Activated CD4-positive, alpha-beta T cell treated with anti-CD3 and anti-CD28 coated beads, Interleukin-2, amount 10 ng/mL, durations not matched to agents 24 days and 14 days (primary cell): Measurements from ENCODE around the gene OR10H4. TPM values are rescaled to one million over a fixed set of nuclear protein-coding genes. Genes with fewer than 3 reads are reported as not detected.
"Not testable (repeated sequence)": the region's sequence is repeated elsewhere in the genome, so short reads cannot be mapped to it uniquely, and the experiment has no call there.

ENCODE experiments used
- DNase-seq: peaks from one replicate; pipeline ENCODE4 v3.0.0; 2022
- H3K27ac Mint-ChIP-seq: one replicate; pipeline ENCODE4 v1.8.0; 2022; ENCODE audit warnings: mild to moderate bottlenecking, mixed read lengths
- H3K27me3 Mint-ChIP-seq: one replicate; pipeline ENCODE4 v1.8.0; 2022; ENCODE audit warnings: mixed read lengths
- H3K36me3 Mint-ChIP-seq: one replicate; pipeline ENCODE4 v1.8.0; 2022; ENCODE audit warnings: low read depth, mild to moderate bottlenecking, mixed read lengths
- H3K4me1 Mint-ChIP-seq: one replicate; pipeline ENCODE4 v1.8.0; 2021; ENCODE audit warnings: mixed read lengths
- H3K4me3 Mint-ChIP-seq: one replicate; pipeline ENCODE4 v1.8.0; 2022; ENCODE audit warnings: mild to moderate bottlenecking, moderate library complexity, mixed read lengths
- H3K9me3 Mint-ChIP-seq: one replicate; pipeline ENCODE4 v1.8.0; 2021; ENCODE audit warnings: mixed read lengths
- intact Hi-C: fragments of 100-400 bp; cut with micrococcal nuclease; formaldehyde crosslinking; loops from one replicate; pipeline ENCODE4 v1.15.1; 2023
- total RNA-seq: library from RNA; stranded (reverse); gene quantifications from 2 replicates; pipeline ENCODE4 v1.2.3, GENCODE V29; 2022

The OR10H4 gene
- total RNA-seq, 1 donor from 2014 or later = not detected

- Mint-ChIP-seq H3K36me3 (peaks cover 3% of the 10 kb centered on the region), H3K27ac (no peak overlapping the region), H3K27me3 (peaks cover 6% of the 10 kb centered on the region), H3K4me1 (no peaks in the 10 kb centered on the region), H3K4me3 (no peak overlapping the region), H3K9me3 (peaks cover 10% of the 10 kb centered on the region)
- intact Hi-C loops = no loop called here
- peak; percentile 50 for DNase-seq
These were observed 22.3 kb upstream of the OR10H4 start for GRCh38 chr19:15926484-15926883.

DNA sequence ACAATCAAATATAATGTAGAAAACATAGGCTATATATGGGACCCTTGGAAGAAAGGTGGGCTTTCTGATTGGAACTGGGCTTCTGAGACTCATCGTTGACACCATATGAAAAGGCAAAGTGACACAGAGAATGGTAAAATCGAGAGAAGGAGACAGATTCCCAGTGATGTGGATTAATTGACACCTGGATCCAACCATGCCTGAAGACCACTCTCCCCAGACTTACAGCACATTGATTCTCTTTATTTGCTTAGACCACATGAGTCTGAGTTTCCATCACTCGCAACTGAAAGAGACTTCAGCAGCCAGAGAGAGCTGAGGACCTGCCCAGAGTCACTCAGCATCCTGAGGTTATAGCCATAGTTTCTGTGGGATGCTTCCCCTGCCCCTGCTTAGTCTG, 20.5 kb upstream of the OR10H4 start:
- Mint-ChIP-seq H3K36me3 (peaks cover 3% of the 10 kb centered on the region), H3K4me1 (no peaks in the 10 kb centered on the region), H3K9me3 (peaks cover 10% of the 10 kb centered on the region), H3K4me3 (no peak overlapping the region), H3K27me3 (peaks cover 3% of the 10 kb centered on the region), H3K27ac (no peak overlapping the region)
- intact Hi-C loops = no loop called here
- peak; percentile 23 for DNase-seq

GRCh38 chr19:15933761-15934331, 15.0 kb upstream of the OR10H4 start:
- H3K9me3 Mint-ChIP-seq, H3K4me1 Mint-ChIP-seq, intact Hi-C loops, H3K4me3 Mint-ChIP-seq, H3K27me3 Mint-ChIP-seq, H3K36me3 Mint-ChIP-seq: not testable (repeated sequence)
- peak overlapping the region; percentile 17 for H3K27ac Mint-ChIP-seq
- peak; percentile 45 for DNase-seq

DNA sequence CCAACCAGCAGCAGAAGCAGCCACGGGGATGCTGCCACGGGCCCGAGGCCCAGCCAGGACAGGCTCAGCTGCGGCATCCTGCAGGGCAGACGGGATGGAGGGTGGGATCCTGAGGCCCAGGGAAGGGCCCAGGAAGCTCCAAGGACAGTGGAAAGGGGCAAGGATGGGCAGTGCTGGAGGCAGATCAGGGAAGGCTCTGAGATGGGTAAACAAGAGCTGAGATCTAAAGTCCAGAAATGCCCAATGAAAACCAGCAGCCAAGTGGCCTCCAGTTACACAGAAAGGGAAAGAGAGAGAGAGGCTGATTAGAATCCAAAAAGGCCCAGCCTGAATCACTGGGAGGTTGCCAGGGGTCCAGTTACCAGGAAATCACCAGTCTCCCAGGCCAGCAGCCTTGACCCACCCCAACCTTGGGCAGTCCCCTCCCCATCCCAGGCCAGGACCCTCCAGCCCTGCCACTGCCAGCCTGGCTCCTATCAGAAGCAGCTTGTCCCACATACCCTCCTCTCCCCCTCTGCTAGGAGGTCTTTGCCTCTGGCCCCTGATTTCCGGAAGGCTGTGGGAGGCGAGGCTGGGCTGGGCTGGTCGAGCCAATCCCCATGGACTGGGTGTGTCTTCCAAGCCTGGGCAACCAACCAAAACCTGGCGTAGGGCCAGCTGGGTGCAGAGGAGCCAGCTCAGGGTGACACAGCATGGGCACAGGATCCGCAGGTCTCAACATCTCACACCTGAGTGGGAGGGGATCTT, 14.3 kb upstream of the OR10H4 start, which contains the start of gene CYP4F11:
Gene CYP4F11 (minus strand): TSS at position 198 of the 747 bp plus-strand sequence. CDS start 121 bp downstream, at position 77.
- H3K4me3 Mint-ChIP-seq = no peak within 1 kb of the TSS
- peaks cover 6% of the 10 kb centered on the region for H3K27me3 Mint-ChIP-seq
- peaks cover 10% of the 10 kb centered on the region for H3K9me3 Mint-ChIP-seq
- intact Hi-C loops = no loop called here
- peaks cover 3% of the 10 kb centered on the region for H3K36me3 Mint-ChIP-seq
- peak; percentile 39 for DNase-seq
- peak within 1 kb of the TSS; percentile 17 for H3K27ac Mint-ChIP-seq
- H3K4me1 Mint-ChIP-seq = no peaks in the 10 kb centered on the region

DNA sequence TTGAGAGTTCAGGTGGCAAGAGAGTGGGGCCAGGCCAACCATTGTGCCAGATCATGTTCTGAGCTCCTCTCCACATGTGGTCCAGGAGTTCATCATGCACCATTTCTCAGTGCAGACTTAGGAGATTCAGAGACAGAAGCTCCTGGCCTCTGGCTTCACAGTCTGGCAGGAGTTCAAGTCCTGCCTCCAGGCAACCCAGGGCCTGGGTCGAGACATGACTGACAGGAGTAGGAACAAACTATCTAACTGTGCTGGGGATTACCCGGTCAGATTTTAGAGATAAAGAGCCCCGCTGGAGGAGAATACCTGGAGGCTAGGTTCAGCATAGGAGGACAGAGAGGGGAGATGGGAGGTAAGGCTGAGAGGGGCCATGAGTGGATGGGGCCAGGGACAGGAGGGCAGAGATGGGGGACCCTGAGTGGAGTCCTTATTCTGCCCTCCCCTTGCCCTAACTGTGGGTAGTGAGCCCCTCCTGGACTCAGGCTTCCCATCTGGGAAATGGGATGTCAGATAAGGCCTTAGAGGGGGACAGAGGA, 13.6 kb upstream of the OR10H4 start:
- Mint-ChIP-seq H3K27ac (no peak overlapping the region), H3K36me3 (peaks cover 3% of the 10 kb centered on the region), H3K4me1 (no peaks in the 10 kb centered on the region), H3K27me3 (peaks cover 6% of the 10 kb centered on the region), H3K4me3 (no peak overlapping the region), H3K9me3 (peaks cover 6% of the 10 kb centered on the region)
- peak; percentile 48 for DNase-seq
- intact Hi-C loops = no loop called here

GRCh38 chr19:15936173-15936572, 12.6 kb upstream of the OR10H4 start:
- peak; percentile 30 for DNase-seq
- intact Hi-C loops = no loop called here
- H3K4me3 Mint-ChIP-seq = no peak overlapping the region

GRCh38 chr19:15936950-15937349, 11.9 kb upstream of the OR10H4 start:
- no peak overlapping the region for H3K4me3 Mint-ChIP-seq
- no peaks in the 10 kb centered on the region for H3K9me3 Mint-ChIP-seq
- DNase-seq = peak; percentile 41
- intact Hi-C loops = no loop called here
- H3K27ac Mint-ChIP-seq = no peak overlapping the region
- H3K36me3 Mint-ChIP-seq = no peaks in the 10 kb centered on the region
- no peaks in the 10 kb centered on the region for H3K4me1 Mint-ChIP-seq
- H3K27me3 Mint-ChIP-seq = peaks cover 3% of the 10 kb centered on the region

More at GRCh38 chr19:15936173-15936572, 12.6 kb upstream of the OR10H4 start:
- no peak overlapping the region for H3K27ac Mint-ChIP-seq
- H3K36me3 Mint-ChIP-seq = peaks cover 2% of the 10 kb centered on the region
- peaks cover 3% of the 10 kb centered on the region for H3K27me3 Mint-ChIP-seq
- H3K4me1 Mint-ChIP-seq = no peaks in the 10 kb centered on the region
- H3K9me3 Mint-ChIP-seq = peaks cover under 1% of the 10 kb centered on the region

DNA sequence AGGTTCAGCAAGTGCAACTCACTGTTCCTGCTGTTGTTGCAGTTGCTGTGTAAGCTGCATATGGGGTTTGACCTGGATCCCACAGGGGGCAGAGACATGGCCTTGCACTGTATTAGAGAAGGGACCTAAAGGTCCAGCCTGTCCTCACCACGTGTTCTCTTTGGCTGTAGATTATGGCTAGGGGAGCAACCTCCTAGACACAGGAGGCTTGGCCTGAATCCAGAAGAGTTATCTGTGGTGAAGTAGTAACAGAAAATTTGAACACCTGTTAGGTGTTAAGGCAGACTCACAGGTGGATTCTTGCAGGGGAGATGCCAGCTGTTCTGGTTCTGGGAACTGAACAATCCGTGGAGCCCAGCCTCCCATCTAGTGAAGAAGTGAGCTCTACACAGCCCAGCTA, 11.0 kb upstream of the OR10H4 start:
- DNase-seq = peak; percentile 33
- H3K36me3 Mint-ChIP-seq = no peaks in the 10 kb centered on the region
- H3K4me1 Mint-ChIP-seq = no peaks in the 10 kb centered on the region
- intact Hi-C loops = no loop called here
- H3K9me3 Mint-ChIP-seq = no peaks in the 10 kb centered on the region
- peaks cover 3% of the 10 kb centered on the region for H3K27me3 Mint-ChIP-seq
- no peak overlapping the region for H3K27ac Mint-ChIP-seq
- H3K4me3 Mint-ChIP-seq = no peak overlapping the region

DNA sequence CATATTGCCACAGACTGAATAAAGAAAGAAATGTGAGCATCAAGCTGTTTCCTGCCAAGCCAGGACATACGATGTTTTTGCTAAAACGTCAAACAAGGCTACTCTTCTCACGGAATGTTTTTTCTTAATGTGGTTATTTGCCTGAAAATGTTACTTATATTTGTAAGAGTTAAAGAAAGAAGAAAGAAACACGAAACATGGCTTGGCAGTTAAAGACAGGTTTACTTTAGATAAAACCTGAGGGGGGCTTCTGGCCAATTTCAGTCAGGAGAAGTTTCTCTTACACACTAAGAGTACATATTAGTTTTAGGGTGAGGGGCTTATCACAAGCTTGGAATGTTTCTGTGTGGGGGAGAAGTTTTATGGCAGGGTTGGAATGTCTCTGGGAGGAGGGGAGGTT, 4.4 kb upstream of the OR10H4 start:
- no peaks in the 10 kb centered on the region for H3K36me3 Mint-ChIP-seq
- peaks cover 6% of the 10 kb centered on the region for H3K27me3 Mint-ChIP-seq
- H3K4me3 Mint-ChIP-seq = no peak overlapping the region
- no peak overlapping the region for H3K27ac Mint-ChIP-seq
- peaks cover 10% of the 10 kb centered on the region for H3K9me3 Mint-ChIP-seq
- no peak for DNase-seq
- intact Hi-C loops = no loop called here
- H3K4me1 Mint-ChIP-seq = no peaks in the 10 kb centered on the region

GRCh38 chr19:15945301-15945700, 3.5 kb upstream of the OR10H4 start:
- peaks cover 6% of the 10 kb centered on the region for H3K27me3 Mint-ChIP-seq

GRCh38 chr19:15954820-15955219, 6.0 kb downstream of the OR10H4 start:
- Mint-ChIP-seq H3K36me3 (no peaks in the 10 kb centered on the region), H3K4me1 (no peaks in the 10 kb centered on the region), H3K27me3 (peaks cover 13% of the 10 kb centered on the region), H3K4me3 (no peak overlapping the region), H3K9me3 (no peaks in the 10 kb centered on the region), H3K27ac (no peak overlapping the region)
- intact Hi-C loops = no loop called here
- DNase-seq = no peak

More at GRCh38 chr19:15945301-15945700, 3.5 kb upstream of the OR10H4 start:
- no peak overlapping the region for H3K4me3 Mint-ChIP-seq
- H3K36me3 Mint-ChIP-seq = no peaks in the 10 kb centered on the region
- H3K9me3 Mint-ChIP-seq = peaks cover 12% of the 10 kb centered on the region
- no peak overlapping the region for H3K27ac Mint-ChIP-seq
- intact Hi-C loops = no loop called here
- H3K4me1 Mint-ChIP-seq = no peaks in the 10 kb centered on the region
- DNase-seq = no peak

DNA sequence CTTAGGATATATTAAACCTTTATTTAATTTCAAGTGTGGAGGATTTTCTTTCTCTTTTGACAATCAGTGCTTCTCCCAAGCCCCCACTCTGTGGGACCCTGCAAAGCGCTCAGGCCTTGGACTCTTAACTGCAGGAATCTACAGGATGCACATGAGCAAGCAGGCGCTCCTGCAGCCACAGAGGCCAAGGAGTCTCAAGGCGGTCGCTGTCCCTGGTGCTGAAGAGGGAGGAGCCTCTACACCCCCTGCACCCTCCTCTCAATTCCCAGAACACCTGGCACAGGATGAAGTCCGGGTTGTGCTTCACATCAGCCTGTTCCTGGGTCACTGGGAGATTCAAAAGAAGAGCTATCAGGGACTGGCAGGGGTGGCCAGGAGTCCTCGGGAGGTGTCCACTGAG, 13.5 kb downstream of the OR10H4 start:
- H3K27ac Mint-ChIP-seq = no peak overlapping the region
- H3K4me3 Mint-ChIP-seq = no peak overlapping the region
- H3K27me3 Mint-ChIP-seq = no peaks in the 10 kb centered on the region
- no peaks in the 10 kb centered on the region for H3K4me1 Mint-ChIP-seq
- no peaks in the 10 kb centered on the region for H3K36me3 Mint-ChIP-seq
- H3K9me3 Mint-ChIP-seq = no peaks in the 10 kb centered on the region
- peak; percentile 58 for DNase-seq
- intact Hi-C loops = no loop called here

DNA sequence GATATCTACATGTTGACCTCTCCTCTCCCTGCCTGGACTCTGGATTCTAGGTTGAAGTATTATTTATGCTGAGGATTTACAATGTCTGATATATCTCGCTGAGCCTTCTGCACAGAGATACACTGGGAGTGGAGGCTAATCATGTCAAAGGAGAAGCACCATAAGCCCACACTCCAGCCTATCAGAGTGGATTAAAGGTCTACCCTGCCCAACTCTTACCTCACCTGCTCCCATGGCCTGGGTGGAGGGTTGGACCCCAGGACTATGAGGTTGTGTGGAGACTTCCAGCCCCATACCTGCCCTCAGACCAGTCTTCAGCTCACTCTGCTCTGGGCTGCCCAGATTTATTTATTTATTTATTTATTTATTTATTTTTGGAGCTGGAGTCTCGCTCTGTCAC, 15.4 kb downstream of the OR10H4 start:
- Mint-ChIP-seq H3K27ac (no peak overlapping the region), H3K4me3 (no peak overlapping the region), H3K4me1 (no peaks in the 10 kb centered on the region), H3K9me3 (no peaks in the 10 kb centered on the region), H3K27me3 (peaks cover 1% of the 10 kb centered on the region), H3K36me3 (no peaks in the 10 kb centered on the region)
- intact Hi-C loops = no loop called here
- DNase-seq = peak; percentile 24

DNA sequence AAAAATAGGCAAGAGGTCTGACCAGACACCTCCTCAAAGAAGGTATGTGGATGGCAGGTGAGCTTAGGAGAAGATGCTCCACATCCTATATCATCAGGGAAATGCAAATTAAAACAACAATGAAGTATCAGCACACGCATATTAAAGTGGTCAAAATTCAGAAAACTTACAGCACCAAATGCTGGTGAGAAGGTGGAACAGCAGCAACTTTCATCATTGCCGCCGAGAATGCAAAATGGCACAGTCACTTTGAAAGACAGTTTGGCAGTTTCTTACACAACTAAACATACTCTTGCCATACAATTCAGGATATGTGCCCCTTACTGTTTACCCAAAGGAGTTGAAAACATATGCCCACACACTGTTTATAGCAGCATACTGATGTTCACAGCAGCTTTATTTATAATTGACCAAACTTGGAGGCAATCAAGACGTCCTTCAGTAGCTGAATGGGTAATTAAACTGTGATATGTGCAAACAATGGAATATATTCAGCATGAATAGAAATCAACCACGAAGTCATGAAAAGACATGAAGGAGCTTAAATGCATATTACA, 22.5 kb downstream of the OR10H4 start:
- H3K4me1 Mint-ChIP-seq = no peaks in the 10 kb centered on the region

More for the DNA sequence above, 22.5 kb downstream of the OR10H4 start:
- Mint-ChIP-seq H3K36me3 (no peaks in the 10 kb centered on the region), H3K27ac (no peak overlapping the region), H3K27me3 (peaks cover 19% of the 10 kb centered on the region), H3K9me3 (no peaks in the 10 kb centered on the region), H3K4me3 (no peak overlapping the region)
- intact Hi-C loops = no loop called here
- DNase-seq = peak; percentile 52
